ENCODE results near the gene PPP4R1. TPM values are rescaled to one million over a fixed set of nuclear protein-coding genes. Genes with fewer than 3 reads are reported as not detected.
"Not testable (repeated sequence)": the region's sequence is repeated elsewhere in the genome, so short reads cannot be mapped to it uniquely, and the experiment has no call there.

The PPP4R1 gene
- total RNA-seq, 2 donors from 2014 or later, result 55.8 to 77.6 TPM

DNA sequence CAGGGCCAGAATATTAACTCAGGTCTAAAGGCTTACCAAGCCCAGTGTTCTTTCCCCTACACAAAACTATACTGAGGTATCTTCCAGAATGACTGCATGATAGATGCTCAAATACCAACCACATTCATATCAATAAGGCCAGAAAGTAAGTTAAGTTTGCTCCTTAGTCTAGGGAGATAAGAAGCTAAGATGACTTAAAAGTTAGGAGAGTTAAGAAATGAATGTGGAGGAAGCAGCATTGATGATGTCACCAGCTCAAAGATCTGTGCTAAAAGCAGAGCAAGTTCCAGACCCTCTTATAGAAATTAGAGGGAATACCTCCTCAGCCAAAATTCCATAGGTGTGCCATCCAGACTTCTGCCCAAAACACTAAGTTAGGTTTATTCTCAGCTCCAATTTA, 6.1 kb downstream of the PPP4R1 start:
- ATAC-seq (no peak), DNase-seq (no peak)
- intact Hi-C loops (cut with DNase I), result no loop called here

DNA sequence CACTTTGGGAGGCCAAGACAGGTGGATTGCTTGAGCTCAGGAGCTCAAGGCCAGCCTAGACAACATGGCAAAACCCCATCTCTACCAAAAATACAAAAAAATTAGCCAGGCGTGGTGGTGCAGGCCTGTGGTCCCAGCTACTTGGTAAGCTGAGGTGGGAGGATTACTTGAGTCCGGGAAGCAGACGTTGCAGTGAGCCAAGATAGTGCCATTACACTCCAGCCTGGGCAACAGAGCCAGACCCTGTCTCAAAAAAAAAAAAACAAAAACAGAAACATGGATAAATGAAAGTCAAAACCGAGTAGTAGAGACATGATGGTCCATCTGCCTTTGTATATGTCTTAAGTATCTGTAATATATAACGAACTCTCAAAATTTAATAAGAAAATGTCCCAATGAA, 7.2 kb downstream of the PPP4R1 start:
- DNase-seq; ATAC-seq; intact Hi-C loops (cut with DNase I): not testable (repeated sequence)

DNA sequence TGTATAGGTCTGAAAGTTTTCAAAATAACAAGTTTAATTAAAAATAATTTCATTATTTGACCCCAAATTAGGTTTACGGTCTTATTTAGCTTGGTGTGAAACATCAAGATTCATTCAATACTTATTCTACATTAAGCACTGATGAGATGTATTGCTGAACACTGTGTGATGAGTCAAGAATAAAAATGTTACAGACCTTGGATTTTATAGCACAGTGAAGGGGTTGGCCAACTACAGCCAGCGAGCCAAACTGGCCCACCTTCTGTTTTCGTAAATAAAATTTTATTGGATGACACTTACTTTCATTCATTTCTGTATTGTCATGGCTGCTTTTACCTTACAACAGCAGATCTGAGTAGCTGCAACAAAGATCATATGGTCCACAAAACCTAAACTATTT, 8.3 kb downstream of the PPP4R1 start:
- intact Hi-C loops (cut with DNase I), result no loop called here

DNA sequence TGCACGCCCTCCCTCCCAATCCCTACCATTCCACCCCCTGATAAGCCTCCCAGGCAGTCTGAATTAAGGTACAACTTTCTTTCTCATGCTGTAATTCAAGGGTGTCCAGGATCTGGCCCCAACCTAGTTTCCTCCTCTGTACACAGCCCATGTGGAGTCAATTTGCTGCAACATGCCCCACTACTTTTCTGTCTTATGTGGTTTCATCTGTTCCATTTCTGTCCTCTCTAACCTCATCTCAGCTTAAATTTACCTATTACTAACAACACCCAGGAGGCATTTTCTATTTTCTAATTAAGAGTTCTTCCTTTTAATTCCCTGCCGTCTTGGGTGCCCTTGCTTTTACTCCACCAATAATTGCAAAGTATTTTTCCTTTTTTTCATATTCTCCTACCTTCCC, 10.0 kb downstream of the PPP4R1 start:
- ATAC-seq (no peak), DNase-seq (no peak)
- intact Hi-C loops (cut with DNase I), result no loop called here

More for the DNA sequence above, 8.3 kb downstream of the PPP4R1 start:
- no peak for DNase-seq
- ATAC-seq, result no peak

DNA sequence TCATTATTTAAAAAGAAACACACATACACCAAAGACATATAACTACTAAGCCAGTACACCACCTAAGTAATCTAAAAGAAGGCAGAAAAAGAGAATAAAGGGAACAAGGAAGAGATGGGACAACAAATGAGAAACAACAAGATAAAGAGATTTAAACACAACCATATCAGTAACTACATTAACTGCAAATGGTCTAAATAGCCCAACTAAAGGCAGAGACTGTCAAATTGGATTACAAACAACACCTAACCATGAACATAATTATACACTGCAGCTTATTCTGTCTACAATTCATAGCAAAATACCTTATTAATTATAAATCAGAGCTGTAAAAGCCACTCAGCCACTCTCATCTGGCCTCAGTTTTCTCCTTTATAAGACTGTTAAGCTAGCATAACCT, 15.0 kb downstream of the PPP4R1 start:
- DNase-seq (no peak), ATAC-seq (no peak)
- intact Hi-C loops (cut with DNase I), result no loop called here

DNA sequence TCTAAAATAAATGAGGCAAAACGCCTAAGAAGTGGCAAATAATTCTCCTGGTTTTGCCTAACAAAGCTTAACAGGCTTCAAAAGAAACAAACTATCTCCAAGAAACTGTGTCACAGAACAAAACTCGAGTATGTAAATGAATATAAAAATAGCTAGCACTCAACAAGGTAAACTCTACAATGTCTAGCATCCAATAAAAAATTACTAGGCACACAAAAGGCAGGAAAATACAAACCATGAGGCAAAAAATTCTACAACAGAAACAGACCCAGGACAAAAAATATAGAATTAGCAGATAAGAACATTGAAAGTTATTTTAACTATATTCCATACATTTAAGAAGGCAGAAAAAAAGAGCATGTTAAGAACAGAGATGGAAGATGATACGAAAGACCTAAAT, 16.8 kb downstream of the PPP4R1 start:
- no peak for DNase-seq
- intact Hi-C loops (cut with DNase I), result no loop called here
- ATAC-seq, result no peak

DNA sequence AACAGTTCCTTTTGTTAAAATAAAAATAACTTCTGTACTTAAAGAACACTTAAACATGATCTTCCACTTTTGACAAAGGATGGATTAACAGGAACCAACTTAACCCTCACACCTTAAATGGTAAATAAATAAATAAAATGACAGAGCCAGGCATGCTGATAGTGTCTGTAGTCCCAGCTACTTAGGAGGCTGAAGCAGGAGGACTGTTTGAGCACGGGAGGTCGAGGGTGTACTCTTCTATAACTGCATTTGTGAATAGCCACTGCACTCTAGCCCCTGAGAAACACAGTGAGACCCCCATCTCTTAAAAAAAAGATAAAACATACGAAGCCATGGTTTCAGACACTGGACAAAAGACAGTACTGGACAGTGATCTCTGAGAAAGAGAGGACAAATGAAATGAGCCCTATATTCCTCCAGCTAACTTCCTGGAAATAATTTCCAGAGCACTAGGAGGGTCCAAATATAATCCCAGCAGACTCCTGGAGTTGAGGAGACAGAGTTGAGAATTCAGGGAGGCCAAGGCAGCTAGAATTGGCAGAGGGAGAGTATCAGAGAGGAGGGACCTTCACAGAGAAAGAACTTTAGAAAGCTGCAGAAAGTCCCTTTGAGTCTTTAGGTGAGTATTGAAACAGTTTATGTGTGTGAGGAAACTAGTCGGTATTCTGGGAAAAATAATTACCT, 17.4 kb downstream of the PPP4R1 start:
- intact Hi-C loops (cut with DNase I), result no loop called here
- DNase-seq, result no peak
- ATAC-seq, result no peak

DNA sequence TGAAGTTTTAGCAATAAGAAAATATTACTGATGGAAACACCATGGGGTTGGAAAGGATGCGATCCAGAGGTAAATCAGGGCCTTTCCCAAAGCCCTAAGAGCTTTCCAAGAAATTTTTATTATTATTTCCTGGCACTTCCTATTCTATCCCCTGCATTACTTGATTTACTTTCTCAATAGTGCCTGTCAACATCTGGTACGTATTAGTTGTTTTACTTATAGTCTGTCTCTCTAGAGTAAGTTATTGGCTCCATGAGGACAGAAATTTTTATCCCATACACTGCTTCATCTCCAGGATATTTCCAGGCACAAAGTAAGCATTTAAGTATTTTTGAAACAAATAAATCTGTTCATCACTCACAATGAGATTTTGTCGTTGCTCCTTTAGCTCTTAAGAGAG, 18.1 kb downstream of the PPP4R1 start:
- DNase-seq (no peak), ATAC-seq (no peak)
- intact Hi-C loops (cut with DNase I), result no loop called here

DNA sequence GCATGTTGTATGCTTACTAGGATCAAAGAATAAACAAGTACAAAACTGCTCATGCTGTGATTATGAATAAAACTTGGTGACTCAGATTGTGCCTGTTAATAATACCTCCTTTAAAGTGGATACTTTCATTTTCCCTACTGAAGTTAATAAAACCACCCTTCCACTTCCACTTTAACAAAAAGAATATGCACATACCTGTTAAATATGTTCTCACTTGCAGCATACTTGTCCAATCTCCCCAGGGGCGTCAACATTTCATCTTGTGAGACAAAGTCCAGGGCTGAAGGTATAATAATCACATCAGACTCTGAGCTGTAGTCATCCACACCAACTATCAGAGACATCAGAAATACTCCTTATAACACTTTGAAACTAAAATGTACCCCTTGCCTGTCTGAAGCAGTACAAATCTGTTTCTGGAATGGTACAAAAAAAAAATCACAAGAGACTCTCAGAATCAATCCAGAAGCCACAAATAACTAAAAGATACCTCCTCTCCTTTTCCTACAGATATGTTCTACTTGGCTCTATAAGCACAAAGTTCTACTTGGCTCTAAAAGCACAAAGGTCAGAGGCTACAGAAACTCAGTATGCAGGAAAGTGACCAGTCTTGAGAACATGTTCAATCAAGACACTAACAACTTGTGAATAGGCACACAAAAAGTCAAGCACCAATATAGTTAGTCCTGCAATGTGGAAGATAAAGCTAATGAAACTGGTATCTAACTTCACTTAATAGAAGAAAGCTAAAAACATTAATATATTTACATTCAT, 19.3 kb downstream of the PPP4R1 start:
- ATAC-seq (peak in 1 of 2 donors; percentile 40), DNase-seq (no peak)
- intact Hi-C loops (cut with DNase I), result no loop called here

DNA sequence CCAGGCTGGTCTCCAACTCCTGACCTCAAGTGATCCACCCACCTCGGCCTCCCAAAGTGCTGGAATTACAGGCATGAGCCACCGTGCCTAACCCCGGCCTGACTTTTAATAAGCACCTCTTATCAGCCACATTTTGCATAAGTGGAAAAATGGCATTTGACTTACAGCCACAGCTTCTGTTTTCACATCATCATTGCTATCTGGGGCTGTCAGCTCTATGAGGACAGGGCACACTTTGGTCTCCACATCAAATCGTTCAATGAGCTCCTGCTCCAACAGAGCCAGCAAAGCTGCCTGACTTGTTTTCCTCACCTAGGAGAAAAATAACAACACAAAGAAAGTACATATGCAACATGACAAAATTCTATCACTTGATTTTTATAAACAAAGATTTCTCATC, 26.4 kb downstream of the PPP4R1 start:
- intact Hi-C loops (cut with DNase I), result no loop called here
- ATAC-seq (no peak), DNase-seq (no peak)

DNA sequence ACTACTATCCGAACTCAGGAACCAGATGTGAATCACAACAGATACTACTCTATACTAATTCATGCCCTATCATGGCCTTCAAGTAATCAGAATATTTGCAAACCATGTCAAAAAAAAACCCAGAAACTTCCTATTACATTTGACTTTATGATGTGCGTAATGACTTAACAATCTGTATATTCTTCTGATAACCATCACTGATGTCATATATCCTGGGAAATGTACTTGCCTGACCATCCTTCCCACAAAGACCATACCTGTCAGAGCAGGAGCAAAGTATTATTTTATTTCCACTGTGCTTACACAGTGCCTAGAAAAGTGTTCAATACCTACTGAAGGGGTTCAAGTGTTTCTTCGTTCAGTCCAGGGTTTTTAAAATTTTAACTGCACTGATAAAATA, 27.5 kb downstream of the PPP4R1 start:
- intact Hi-C loops (cut with DNase I), result no loop called here
- DNase-seq, result no peak
- no peak for ATAC-seq

DNA sequence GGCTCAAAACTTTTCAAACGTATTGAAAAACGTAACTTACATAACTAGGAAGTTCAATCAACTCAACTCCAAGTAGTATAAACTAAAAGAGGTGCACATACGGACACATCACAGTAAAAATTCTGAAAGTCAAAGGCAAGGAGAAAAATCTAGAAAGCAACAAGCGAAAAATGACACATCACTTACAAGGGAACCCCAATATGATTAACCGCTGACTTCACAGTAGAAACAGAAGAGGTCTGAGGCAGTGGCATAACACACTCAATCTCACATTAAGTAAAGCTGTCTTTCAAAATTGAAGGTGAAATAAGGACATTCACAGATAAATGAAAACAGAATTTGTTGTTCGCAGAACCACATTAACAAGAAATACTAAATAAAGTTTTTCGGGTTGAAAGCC, 32.7 kb downstream of the PPP4R1 start:
- DNase-seq, result no peak
- ATAC-seq, result no peak
- intact Hi-C loops (cut with DNase I), result no loop called here

DNA sequence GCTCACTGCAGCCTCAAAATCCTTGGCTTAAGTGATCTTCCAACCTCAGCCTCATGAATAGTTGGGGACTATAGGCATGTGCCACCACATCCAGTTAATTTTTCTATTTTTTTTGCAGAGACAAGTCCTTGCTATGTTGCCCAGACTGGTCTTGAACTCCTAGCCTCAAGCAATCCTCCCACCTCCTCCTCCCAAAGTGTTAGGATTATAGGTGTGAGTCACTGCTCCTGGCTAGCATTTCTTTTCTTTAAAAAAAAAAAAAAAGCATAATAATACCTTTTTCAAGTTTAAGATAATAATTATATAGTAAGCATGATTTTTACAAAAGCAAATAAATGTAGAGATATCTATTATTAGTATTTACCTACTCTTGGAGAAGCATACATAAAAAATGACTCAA, 36.1 kb downstream of the PPP4R1 start:
- DNase-seq (no peak), ATAC-seq (no peak)
- intact Hi-C loops (cut with DNase I), result loop anchor here in 1 of 2 donors (5.0 to 10.0 kb wide), 3 partner anchors 94 to 366 kb away; no protein-coding TSS in a partner anchor

DNA sequence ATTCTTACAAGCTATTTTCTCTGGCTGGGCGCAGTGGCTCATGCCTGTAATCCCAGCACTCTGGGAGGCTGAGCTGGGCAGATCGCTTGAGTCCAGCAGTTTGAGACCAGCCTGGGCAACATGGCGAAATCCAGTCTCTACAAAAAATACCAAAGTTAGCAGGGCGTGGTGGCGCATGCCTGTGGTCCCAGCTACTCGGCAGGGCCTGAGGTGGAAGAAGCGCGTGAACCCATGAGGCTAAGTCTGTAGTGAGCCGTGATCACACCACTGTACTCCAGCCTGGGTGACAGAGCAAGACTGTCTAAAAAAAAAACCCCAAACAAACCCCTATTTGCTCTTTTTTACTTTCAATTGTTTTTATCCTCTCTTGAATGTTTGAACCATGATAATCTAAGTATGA, 37.0 kb downstream of the PPP4R1 start:
- DNase-seq (no peak), ATAC-seq (no peak)
- intact Hi-C loops (cut with DNase I), result loop anchor here in 1 of 2 donors (5.0 to 10.0 kb wide), 3 partner anchors 95 to 367 kb away; no protein-coding TSS in a partner anchor

DNA sequence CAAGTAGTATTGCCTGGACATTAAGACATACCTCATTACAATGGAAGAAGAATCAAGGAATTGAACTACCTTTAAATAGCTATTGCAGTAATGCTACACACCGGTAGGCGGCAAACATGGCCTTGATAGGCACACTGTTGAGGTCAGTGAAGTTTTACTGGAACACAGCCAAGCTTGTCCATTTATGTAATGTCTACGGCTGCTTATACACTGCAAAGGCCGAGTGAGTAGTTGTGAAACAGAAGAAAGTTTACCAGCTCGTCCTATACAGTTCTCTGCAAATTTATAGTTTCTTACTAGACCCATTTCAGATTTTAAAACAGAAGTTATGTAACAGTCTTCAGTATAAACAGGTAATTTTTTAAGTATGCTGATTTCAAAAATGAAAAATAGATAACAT, 38.8 kb downstream of the PPP4R1 start:
- DNase-seq (peak; percentile 79), ATAC-seq (peak; percentile 97 to 98)
- intact Hi-C loops (cut with DNase I), result loop anchor here in 1 of 2 donors (5.0 to 10.0 kb wide), 3 partner anchors 97 to 369 kb away; no protein-coding TSS in a partner anchor

DNA sequence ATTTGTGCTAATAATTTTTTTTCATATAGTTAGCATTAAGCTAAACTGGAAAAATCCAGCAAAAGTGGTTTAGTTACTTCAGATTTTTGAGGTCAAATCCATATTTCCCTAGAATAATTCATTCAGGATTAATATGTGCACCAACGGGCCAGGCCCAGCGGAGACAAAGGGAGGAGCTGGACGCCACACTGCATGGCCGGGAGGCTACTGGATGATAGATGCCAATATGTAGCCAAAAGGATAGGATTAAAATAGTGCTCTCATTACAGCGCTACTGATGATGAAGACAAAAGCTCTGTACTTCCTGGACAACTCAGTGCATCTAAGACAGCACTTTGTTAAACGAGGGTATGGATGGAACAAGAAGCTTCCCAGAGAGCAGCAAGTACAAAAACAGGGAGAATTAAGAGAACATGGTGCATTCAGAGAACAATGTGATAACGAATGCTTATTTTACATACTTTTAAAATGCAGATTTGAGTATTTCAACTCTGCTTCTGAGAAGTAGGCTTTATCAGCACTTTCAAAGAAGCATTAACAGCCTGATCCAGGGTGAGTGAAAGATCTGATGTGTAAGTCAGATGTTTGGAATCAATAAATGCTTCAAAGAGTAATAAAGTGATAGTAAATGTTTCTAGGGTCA, 39.8 kb downstream of the PPP4R1 start:
- DNase-seq (no peak), ATAC-seq (no peak)
- intact Hi-C loops (cut with DNase I), result loop anchor here in 1 of 2 donors (5.0 to 10.0 kb wide), 3 partner anchors 98 to 370 kb away; no protein-coding TSS in a partner anchor

DNA sequence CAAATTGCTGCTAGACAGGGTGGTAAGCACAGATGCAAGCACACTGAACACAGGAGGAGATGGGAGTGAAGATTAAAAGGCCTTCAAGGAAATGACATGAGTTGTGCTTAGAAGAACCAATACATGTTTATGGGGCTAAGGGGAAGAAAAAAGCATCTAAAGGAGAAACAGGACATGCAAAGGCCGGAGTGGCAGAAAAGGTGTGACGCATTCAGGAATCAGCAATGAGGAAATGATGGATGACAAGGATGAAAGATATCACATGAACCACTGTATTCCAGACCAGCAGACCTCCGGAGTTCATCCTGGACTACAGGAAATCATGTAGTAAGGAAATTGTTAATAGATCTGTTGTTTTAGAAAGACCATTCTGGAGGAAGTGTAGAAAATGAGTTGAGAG, 42.8 kb downstream of the PPP4R1 start:
- ATAC-seq (no peak), DNase-seq (no peak)
- intact Hi-C loops (cut with DNase I), result loop anchor here in 1 of 2 donors (10.0 kb wide), 1 partner anchor 373 kb away; no protein-coding TSS in a partner anchor

DNA sequence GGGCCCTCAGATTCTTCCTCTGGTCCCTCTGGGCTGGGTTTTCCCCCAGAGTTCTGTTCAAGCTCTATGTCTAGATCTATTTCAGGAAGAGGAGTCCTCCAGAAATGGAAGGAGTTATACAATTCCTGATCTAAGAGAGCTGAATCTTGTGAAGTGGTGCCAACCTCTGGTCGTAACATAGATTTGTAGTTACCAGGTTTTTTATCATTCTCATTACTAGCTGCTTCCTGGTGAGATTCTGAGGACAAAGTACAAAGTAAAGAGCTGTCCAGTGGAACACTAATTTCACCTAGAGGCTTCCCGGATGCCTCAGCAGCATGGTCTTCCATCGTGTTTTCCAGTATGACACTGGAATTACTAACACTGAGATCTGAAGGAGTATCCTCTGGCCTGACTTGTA, 44.1 kb downstream of the PPP4R1 start:
- intact Hi-C loops (cut with DNase I), result loop anchor here in 1 of 2 donors (10.0 kb wide), 1 partner anchor 375 kb away; no protein-coding TSS in a partner anchor
- no peak for DNase-seq
- ATAC-seq, result no peak

DNA sequence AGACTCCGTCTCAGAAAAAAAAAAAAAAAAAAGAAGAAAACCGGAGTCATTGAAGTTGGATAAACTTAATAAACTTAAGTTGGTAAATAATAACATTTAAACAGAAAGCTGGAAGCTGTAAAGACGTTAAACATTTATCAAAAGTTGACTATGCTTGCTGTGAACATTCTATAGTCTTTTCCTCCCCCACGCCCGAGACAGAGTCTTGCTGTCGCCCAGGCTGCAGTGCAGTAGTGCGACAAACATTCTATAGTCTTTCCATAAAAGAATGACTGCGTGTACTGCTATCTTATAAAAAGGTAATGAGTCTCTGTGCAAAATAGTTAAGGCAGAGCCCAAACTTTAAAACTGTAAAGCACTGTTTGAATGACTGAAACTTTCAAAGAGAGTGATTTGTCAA, 45.2 kb downstream of the PPP4R1 start:
- DNase-seq (no peak), ATAC-seq (no peak)
- intact Hi-C loops (cut with DNase I), result no loop called here

DNA sequence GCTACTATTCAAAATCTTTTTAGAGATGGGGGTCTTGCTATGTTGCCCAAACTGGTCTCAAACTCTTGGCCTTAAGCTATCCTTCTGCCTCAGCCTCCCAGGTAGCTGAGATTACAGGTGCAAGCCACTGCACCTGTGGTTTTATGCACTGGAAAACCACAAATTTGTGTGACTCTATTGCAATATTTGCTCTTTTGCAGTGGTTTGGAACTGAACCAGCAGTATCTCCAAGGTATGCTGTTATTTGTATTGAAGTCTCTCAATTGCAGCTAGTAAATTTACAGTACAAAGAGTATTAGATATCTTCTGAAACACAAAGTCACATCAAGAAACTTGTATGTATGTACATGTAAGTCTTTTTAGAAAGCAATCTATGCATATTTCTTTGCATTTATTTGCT, 46.2 kb downstream of the PPP4R1 start:
- no peak for ATAC-seq
- intact Hi-C loops (cut with DNase I), result no loop called here
- no peak for DNase-seq

Measured in left cardiac atrium (tissue), 4 donors.